Neural cell (in vitro differentiated cells): ENCODE measurements around the gene SPTB. TPM values are rescaled to one million over a fixed set of nuclear protein-coding genes. Genes with fewer than 3 reads are reported as not detected.

ENCODE experiments used
- H2AFZ ChIP-seq: fragments of 200-600, 300-800 bp; sonication (generic), shearing (Covaris generic); 2 replicates; pipeline ENCODE4 v1.6.0; 2014; ENCODE audit warnings: low read depth, mild to moderate bottlenecking, antibody characterized with exemption, low read length, moderate library complexity
- H3F3A ChIP-seq: fragments of 200-600 bp; shearing (Covaris generic); 2 replicates; pipeline ENCODE4 v1.6.1; 2016; ENCODE audit warnings: mild to moderate bottlenecking, moderate library complexity, mixed read lengths, antibody characterized with exemption, low read length; ENCODE audit not compliant: insufficient read depth, poor library complexity, severe bottlenecking
- H3K27ac ChIP-seq: fragments of 200-600, 300-800 bp; sonication (generic), shearing (Covaris generic); 2 replicates; pipeline ENCODE4 v1.5.1; 2014; ENCODE audit warnings: mild to moderate bottlenecking, low read length, moderate library complexity
- H3K27me3 ChIP-seq: fragments of 300-800, 200-600 bp; sonication (generic), shearing (Covaris generic); 2 replicates; pipeline ENCODE4 v1.6.0; 2014; ENCODE audit warnings: mild to moderate bottlenecking, low read depth, low read length, moderate library complexity; ENCODE audit not compliant: insufficient read depth
- H3K36me3 ChIP-seq: fragments of 300-800, 200-600 bp; sonication (generic), shearing (Covaris generic); 2 replicates; pipeline ENCODE4 v1.5.1; 2014; ENCODE audit warnings: mild to moderate bottlenecking, antibody characterized with exemption, low read length, moderate library complexity; ENCODE audit not compliant: insufficient read depth
- H3K4me2 ChIP-seq: fragments of 300-800, 200-600 bp; sonication (generic), shearing (Covaris generic); 2 replicates; pipeline ENCODE4 v1.6.0; 2014; ENCODE audit warnings: mild to moderate bottlenecking, low read length
- H3K4me3 ChIP-seq: fragments of 300-800, 200-600 bp; sonication (generic), shearing (Covaris generic); 2 replicates; pipeline ENCODE4 v1.5.1; 2014; ENCODE audit warnings: mild to moderate bottlenecking, low read length, moderate library complexity
- H3K79me2 ChIP-seq: fragments of 200-600 bp; shearing (Covaris generic); replicated peaks from 2 replicates; pipeline ENCODE4 v1.6.0; 2014; ENCODE audit warnings: mild to moderate bottlenecking, low read length, moderate library complexity; ENCODE audit not compliant: insufficient read depth
- H3K9ac ChIP-seq: fragments of 300-800, 200-600 bp; sonication (generic), shearing (Covaris generic); 2 replicates; pipeline ENCODE4 v1.6.1; 2016; ENCODE audit warnings: mild to moderate bottlenecking, low read length, mixed read lengths
- H3K9me2 ChIP-seq: fragments of 200-600 bp; shearing (Covaris generic); 2 replicates; pipeline ENCODE4 v1.6.1; 2016; ENCODE audit warnings: mild to moderate bottlenecking, low read length, mixed read lengths; ENCODE audit not compliant: insufficient read depth
- H3K9me3 ChIP-seq: fragments of 200-600, 300-800 bp; sonication (generic), shearing (Covaris generic); 2 replicates; pipeline ENCODE4 v1.6.1; 2016; ENCODE audit warnings: mild to moderate bottlenecking, mixed run types, low read length, moderate library complexity, mixed read lengths
- H4K20me1 ChIP-seq: fragments of 200-600 bp; shearing (Covaris generic); 2 replicates; pipeline ENCODE4 v1.6.1; 2016; ENCODE audit warnings: mild to moderate bottlenecking, mixed run types; ENCODE audit not compliant: insufficient read depth
- CTCF ChIP-seq: fragments of 450-650 bp; IDR thresholded peaks from 2 replicates; pipeline ENCODE4 v1.5.1; 2014; ENCODE audit warnings: antibody characterized with exemption, mild to moderate bottlenecking, moderate library complexity; ENCODE audit not compliant: poor library complexity, severe bottlenecking
- EP300 ChIP-seq: fragments of 450-650 bp; conservative IDR thresholded peaks from 2 replicates; pipeline ENCODE4 v1.6.1; 2014; ENCODE audit warnings: antibody characterized with exemption, mild to moderate bottlenecking, moderate library complexity; ENCODE audit not compliant: poor library complexity, severe bottlenecking
- EZH2 ChIP-seq: fragments of 200-600, 300-800 bp; shearing (Covaris generic), sonication (generic); IDR thresholded peaks from 2 replicates; pipeline ENCODE4 v1.6.1; 2014; ENCODE audit warnings: antibody characterized with exemption, low read length, borderline replicate concordance, mild to moderate bottlenecking; ENCODE audit not compliant: insufficient read depth, poor library complexity, severe bottlenecking
- MXI1 ChIP-seq: fragments of 450-650 bp; conservative IDR thresholded peaks from 2 replicates; pipeline ENCODE4 v1.6.1; 2014; ENCODE audit warnings: antibody characterized with exemption, mild to moderate bottlenecking; ENCODE audit not compliant: poor library complexity, severe bottlenecking
- POLR2AphosphoS5 ChIP-seq: IDR thresholded peaks from 2 replicates; pipeline ENCODE4 v1.6.1; 2012
- RAD21 ChIP-seq: fragments of 450-650 bp; conservative IDR thresholded peaks from 2 replicates; pipeline ENCODE4 v1.6.1; 2014; ENCODE audit warnings: antibody characterized with exemption, mild to moderate bottlenecking, moderate library complexity
- REST ChIP-seq: IDR thresholded peaks from 2 replicates; pipeline ENCODE4 v1.6.1; 2012; ENCODE audit warnings: borderline replicate concordance
- SMC3 ChIP-seq: fragments of 450-650 bp; conservative IDR thresholded peaks from 2 replicates; pipeline ENCODE4 v1.6.1; 2014; ENCODE audit warnings: antibody characterized with exemption, mild to moderate bottlenecking, moderate library complexity; ENCODE audit not compliant: poor library complexity
- TAF1 ChIP-seq: IDR thresholded peaks from 2 replicates; pipeline ENCODE4 v1.6.1; 2012; ENCODE audit warnings: low read depth
- polyA plus RNA-seq: library from polyadenylated mRNA; depleted of rRNA; stranded (reverse); fragments of >200 nt; gene quantifications from 2 replicates; pipeline ENCODE4 v1.2.3, GENCODE V29; 2014

SPTB gene
- polyA plus RNA-seq, 1 donor from 2014 or later, result 1.9 TPM

GRCh38 chr14:64848239-64848638 is 31.5 kb downstream of the SPTB start:
- Histone ChIP-seq H3K4me2 (no peak overlapping the region), H3K9me2 (no peaks in the 10 kb centered on the region), H2AFZ (no peak overlapping the region), H3K9me3 (no peaks in the 10 kb centered on the region), H3K27ac (no peak overlapping the region), H3K27me3 (no peaks in the 10 kb centered on the region), H3K79me2 (no peaks in the 10 kb centered on the region), H3K4me3 (no peak overlapping the region), H4K20me1 (no peaks in the 10 kb centered on the region), H3F3A (no peaks in the 10 kb centered on the region), H3K9ac (no peak overlapping the region), H3K36me3 (no peaks in the 10 kb centered on the region)
- no peak for TF ChIP-seq TAF1
- TF ChIP-seq EP300, result no peak
- no peak for TF ChIP-seq RAD21
- TF ChIP-seq EZH2, result no peak
- TF ChIP-seq POLR2AphosphoS5, result no peak
- no peak for TF ChIP-seq REST
- TF ChIP-seq SMC3, result no peak
- no peak for TF ChIP-seq CTCF
- no peak for TF ChIP-seq MXI1

GRCh38 chr14:64846319-64846718 is 33.4 kb downstream of the SPTB start:
- TF ChIP-seq CTCF (no peak), POLR2AphosphoS5 (no peak), REST (no peak), SMC3 (no peak), RAD21 (no peak), EP300 (no peak), TAF1 (no peak), EZH2 (no peak), MXI1 (no peak)
- Histone ChIP-seq H3K4me3 (no peak overlapping the region), H3K36me3 (no peaks in the 10 kb centered on the region), H3K79me2 (no peaks in the 10 kb centered on the region), H2AFZ (no peak overlapping the region), H3K27ac (no peak overlapping the region), H3K9ac (no peak overlapping the region), H3K27me3 (no peaks in the 10 kb centered on the region), H3K9me3 (no peaks in the 10 kb centered on the region), H3K4me2 (no peak overlapping the region), H3F3A (no peaks in the 10 kb centered on the region), H4K20me1 (no peaks in the 10 kb centered on the region), H3K9me2 (no peaks in the 10 kb centered on the region)
